Osteocyte (in vitro differentiated cells): ENCODE data around the gene CCNL2. TPM values are rescaled to one million over a fixed set of nuclear protein-coding genes. Genes with fewer than 3 reads are reported as not detected.
A peak's percentile ranks its signal among the peaks of the same experiment; 100 is the strongest.

ENCODE experiments used
- DNase-seq: peaks from one replicate; pipeline ENCODE4 v3.0.0; 2021; ENCODE audit warnings: mixed read lengths; ENCODE audit not compliant: unreplicated experiment; ENCODE audit errors: extremely low spot score
- H3K27ac Mint-ChIP-seq: one replicate; pipeline ENCODE4 v1.8.0; 2021; ENCODE audit warnings: mild to moderate bottlenecking, mixed read lengths; ENCODE audit not compliant: unreplicated experiment
- H3K27me3 Mint-ChIP-seq: one replicate; pipeline ENCODE4 v1.8.0; 2021; ENCODE audit warnings: mixed read lengths; ENCODE audit not compliant: unreplicated experiment
- H3K36me3 Mint-ChIP-seq: one replicate; pipeline ENCODE4 v1.8.0; 2021; ENCODE audit warnings: mixed read lengths; ENCODE audit not compliant: unreplicated experiment
- H3K4me1 Mint-ChIP-seq: one replicate; pipeline ENCODE4 v1.8.0; 2021; ENCODE audit warnings: mixed read lengths; ENCODE audit not compliant: unreplicated experiment
- H3K4me3 Mint-ChIP-seq: one replicate; pipeline ENCODE4 v1.8.0; 2021; ENCODE audit warnings: mild to moderate bottlenecking, moderate library complexity, mixed read lengths; ENCODE audit not compliant: unreplicated experiment
- H3K9me3 Mint-ChIP-seq: one replicate; pipeline ENCODE4 v1.8.0; 2021; ENCODE audit warnings: mixed read lengths; ENCODE audit not compliant: unreplicated experiment
- CTCF ChIP-seq: fragments of 200-600 bp; sonication (generic); IDR thresholded peaks from 2 replicates; pipeline ENCODE4 v1.5.0; 2021; ENCODE audit warnings: antibody characterized with exemption, mild to moderate bottlenecking, moderate library complexity
- total RNA-seq: library from RNA; stranded (reverse); gene quantifications from 2 replicates; pipeline ENCODE4 v1.2.1, GENCODE V29; 2021

The CCNL2 gene
- total RNA-seq, 1 donor from 2014 or later: 262 TPM

GRCh38 chr1:1427820-1428148, 28.6 kb upstream of the CCNL2 start:
- Mint-ChIP-seq H3K27me3 (no peaks in the 10 kb centered on the region), H3K4me1 (peaks cover 31% of the 10 kb centered on the region), H3K36me3 (no peaks in the 10 kb centered on the region), H3K4me3 (no peak overlapping the region), H3K27ac (no peak overlapping the region), H3K9me3 (no peaks in the 10 kb centered on the region)
- no peak for TF ChIP-seq CTCF
- DNase-seq: no peak

DNA sequence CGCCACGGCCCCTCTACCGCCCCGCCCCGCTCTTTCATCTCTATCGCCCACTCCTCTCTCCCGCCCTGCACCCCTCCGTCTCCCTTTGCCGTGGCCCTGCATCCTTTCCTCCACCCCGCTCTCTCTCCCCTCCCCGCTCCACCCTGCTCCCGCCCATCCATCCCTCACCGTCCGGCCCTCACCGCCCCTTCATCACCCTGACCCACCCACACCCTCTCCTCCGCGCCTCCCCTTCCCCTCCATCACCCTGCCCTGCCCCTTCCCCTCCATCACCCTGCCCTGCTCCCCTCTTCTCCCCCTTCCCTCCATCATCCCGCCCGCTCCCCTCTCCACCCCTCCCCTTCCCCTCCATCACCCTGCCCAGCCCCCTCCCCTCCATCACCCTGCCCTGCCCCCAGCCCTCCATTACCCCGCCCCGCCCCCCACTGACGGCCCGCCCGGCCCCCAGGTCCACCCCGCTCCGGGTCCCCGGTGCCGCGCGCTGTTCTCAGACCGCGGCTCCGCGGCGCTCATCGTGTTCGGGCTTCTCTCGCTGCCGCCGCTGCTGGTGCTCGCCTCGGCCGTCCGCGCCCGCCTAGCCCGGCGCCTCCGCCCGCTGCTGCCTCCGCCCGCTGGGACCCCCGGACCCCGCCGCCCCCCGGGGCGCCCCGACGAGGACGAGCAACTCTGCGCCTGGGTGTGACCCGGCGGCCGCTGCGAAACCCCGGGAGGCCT, 28.1 kb upstream of the CCNL2 start:
- no peaks in the 10 kb centered on the region for H3K9me3 Mint-ChIP-seq
- H3K4me3 Mint-ChIP-seq: no peak overlapping the region
- TF ChIP-seq CTCF: no peak
- peak; percentile 84 for DNase-seq
- H3K4me1 Mint-ChIP-seq: peaks cover 26% of the 10 kb centered on the region
- no peak overlapping the region for H3K27ac Mint-ChIP-seq
- H3K27me3 Mint-ChIP-seq: no peaks in the 10 kb centered on the region
- H3K36me3 Mint-ChIP-seq: no peaks in the 10 kb centered on the region

GRCh38 chr1:1426496-1427105, 27.5 kb upstream of the CCNL2 start:
- DNase-seq: no peak
- Mint-ChIP-seq H3K36me3 (no peaks in the 10 kb centered on the region), H3K27ac (no peak overlapping the region), H3K4me1 (peaks cover 21% of the 10 kb centered on the region), H3K9me3 (no peaks in the 10 kb centered on the region), H3K4me3 (no peak overlapping the region), H3K27me3 (no peaks in the 10 kb centered on the region)
- TF ChIP-seq CTCF: no peak

DNA sequence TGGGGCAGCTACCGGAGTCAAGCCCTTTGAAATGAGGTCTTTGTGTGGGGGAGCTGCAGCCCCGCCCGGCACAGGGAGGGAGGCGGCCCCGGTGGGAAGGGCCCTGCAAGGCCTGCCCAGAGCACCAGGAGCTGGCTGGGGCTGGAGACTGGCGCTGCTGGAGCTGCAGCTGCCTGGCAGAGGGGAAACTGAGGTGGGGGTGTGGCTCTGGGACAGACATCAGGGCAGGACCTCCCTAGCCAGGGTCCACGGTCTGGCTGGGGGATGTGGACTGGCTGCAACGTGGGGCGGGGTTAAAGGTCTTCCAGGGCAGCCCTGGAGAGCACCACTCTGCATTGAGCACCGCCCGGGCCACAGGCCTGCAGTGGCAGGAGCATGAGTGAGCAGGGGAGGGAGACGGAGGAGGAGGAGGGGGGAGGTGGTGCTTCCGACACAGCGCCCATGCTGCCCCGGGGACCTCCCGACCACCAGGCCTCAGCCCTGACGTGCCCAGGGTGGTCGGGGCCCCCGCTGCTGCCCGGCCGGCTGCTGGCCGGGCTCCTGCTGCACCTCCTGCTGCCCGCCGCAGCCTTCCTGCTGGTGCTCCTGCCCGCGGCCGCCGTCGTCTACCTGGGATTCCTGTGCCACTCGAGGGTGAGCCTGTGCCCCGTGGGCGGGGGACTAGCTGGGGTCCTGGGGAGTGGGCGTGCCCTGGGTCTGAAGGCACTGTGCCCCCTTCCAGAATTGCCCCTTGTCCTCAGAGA, 26.8 kb upstream of the CCNL2 start:
- no peak overlapping the region for H3K4me3 Mint-ChIP-seq
- H3K9me3 Mint-ChIP-seq: no peaks in the 10 kb centered on the region
- H3K27ac Mint-ChIP-seq: no peak overlapping the region
- H3K36me3 Mint-ChIP-seq: no peaks in the 10 kb centered on the region
- no peak for TF ChIP-seq CTCF
- H3K27me3 Mint-ChIP-seq: no peaks in the 10 kb centered on the region
- DNase-seq: no peak
- peaks cover 16% of the 10 kb centered on the region for H3K4me1 Mint-ChIP-seq

- no peak overlapping the region for H3K4me3 Mint-ChIP-seq
- no peaks in the 10 kb centered on the region for H3K36me3 Mint-ChIP-seq
- H3K27ac Mint-ChIP-seq: no peak overlapping the region
- no peak for TF ChIP-seq CTCF
- no peak for DNase-seq
- peaks cover 12% of the 10 kb centered on the region for H3K4me1 Mint-ChIP-seq
- no peaks in the 10 kb centered on the region for H3K27me3 Mint-ChIP-seq
- no peaks in the 10 kb centered on the region for H3K9me3 Mint-ChIP-seq
Measured at GRCh38 chr1:1425426-1425752, 26.3 kb upstream of the CCNL2 start.
